Breast epithelium (tissue), 4 donors: Measurements from ENCODE around the gene AMN1. TPM values are rescaled to one million over a fixed set of nuclear protein-coding genes. Genes with fewer than 3 reads are reported as not detected.
"Not testable (repeated sequence)": the region's sequence is repeated elsewhere in the genome, so short reads cannot be mapped to it uniquely, and the experiment has no call there.

Experiments used
- DNase-seq, 2 donors: peaks; one replicate each; pipeline ENCODE4 v3.0.0-alpha.2; 2019; ENCODE audit warnings: low spot score in 2 of 2
- H3K27ac ChIP-seq, 2 donors: fragments of 200-600 bp; sonication (generic) in 1 of 2; one replicate each; pipeline ENCODE4 v1.5.1; 2016 to 2019; ENCODE audit warnings: mild to moderate bottlenecking in 1 of 2
- H3K27me3 ChIP-seq, 2 donors: fragments of 200-600 bp; sonication (generic) in 1 of 2; one replicate each; pipeline versions ENCODE4 v1.5.1 to v1.6.0; 2017 to 2019; ENCODE audit warnings: control low read depth in 1 of 2, mild to moderate bottlenecking in 1 of 2
- H3K36me3 ChIP-seq: fragments of 200-600 bp; one replicate; pipeline ENCODE4 v1.5.1; 2019
- H3K4me1 ChIP-seq, 2 donors: fragments of 200-600 bp; sonication (generic); one replicate each; pipeline ENCODE4 v1.5.1; 2016 to 2019; ENCODE audit warnings: control low read depth in 1 of 2
- H3K4me3 ChIP-seq, 3 donors: fragments of 200-600 bp; sonication (generic); 1 replicate in 2 of 3; 2 replicates in 1 of 3; pipeline ENCODE4 v1.5.1; 2016 to 2019; ENCODE audit warnings: mild to moderate bottlenecking in 3 of 3, moderate library complexity in 2 of 3
- H3K9me3 ChIP-seq, 2 donors: fragments of 200-600 bp; sonication (generic) in 1 of 2; one replicate each; pipeline ENCODE4 v1.5.1; 2016 to 2019; ENCODE audit warnings: control low read depth in 1 of 2
- POLR2A ChIP-seq: fragments of 450-650 bp; IDR thresholded peaks from one replicate; pipeline ENCODE4 v1.6.1; 2016; ENCODE audit warnings: antibody characterized with exemption, mild to moderate bottlenecking, moderate library complexity
- POLR2AphosphoS5 ChIP-seq, 3 donors: sonication (generic); formaldehyde crosslinking; IDR thresholded peaks; one replicate each; pipeline ENCODE4 v1.6.1; 2017; ENCODE audit warnings: antibody characterized with exemption in 3 of 3
- intact Hi-C: fragments of 100-400 bp; cut with DNase I; formaldehyde crosslinking; loops from one replicate; pipeline ENCODE4 v1.15.1; 2023; ENCODE audit warnings: low total_unique reads
- total RNA-seq, 3 donors: library from RNA; depleted of rRNA; stranded (reverse); fragments of >200 nt; gene quantifications; one replicate each; pipeline ENCODE4 v1.1.0, GENCODE V29; 2016
- TF ChIP-seq, protein P1 (sequence below), 3 donors: fragments of 450-650 bp; IDR thresholded peaks; one replicate each; pipeline ENCODE4 v1.5.1; 2016 to 2017; ENCODE audit warnings: antibody characterized with exemption in 3 of 3, mild to moderate bottlenecking in 3 of 3, moderate library complexity in 3 of 3

Gene AMN1
- total RNA-seq, 3 donors from 2014 or later = 10.9 to 23.7 (median 16.4) TPM

DNA sequence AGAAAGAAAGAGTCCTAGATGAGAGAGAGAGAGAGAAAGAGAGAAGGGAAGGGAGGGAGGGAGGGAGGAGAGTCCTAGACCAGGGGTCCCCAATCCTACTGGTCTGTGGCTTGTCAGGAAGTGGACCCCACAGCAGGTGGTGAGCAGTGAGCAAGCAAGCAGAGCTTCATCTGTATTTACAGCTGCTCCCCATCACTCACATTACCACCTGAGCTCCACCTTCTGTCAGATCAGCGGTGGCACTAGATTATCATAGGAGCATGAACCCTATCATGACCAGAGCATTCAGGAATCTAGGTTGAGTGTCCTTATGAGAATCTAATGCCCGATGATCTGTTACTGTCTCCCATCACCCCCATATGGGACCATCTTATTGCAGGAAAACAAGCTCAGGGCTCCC is 39.2 kb upstream of the AMN1 start:
- Histone ChIP-seq H3K4me1 (no peaks in the 10 kb centered on the region), H3K27me3 (no peaks in the 10 kb centered on the region), H3K27ac (no peak overlapping the region), H3K9me3 (no peaks in the 10 kb centered on the region), H3K4me3 (no peak overlapping the region), H3K36me3 (no peaks in the 10 kb centered on the region)
- TF ChIP-seq POLR2AphosphoS5 (IDR thresholded peaks at IDR 0.05) (no peak), POLR2A (no peak)
- TF ChIP-seq, protein P1, sequence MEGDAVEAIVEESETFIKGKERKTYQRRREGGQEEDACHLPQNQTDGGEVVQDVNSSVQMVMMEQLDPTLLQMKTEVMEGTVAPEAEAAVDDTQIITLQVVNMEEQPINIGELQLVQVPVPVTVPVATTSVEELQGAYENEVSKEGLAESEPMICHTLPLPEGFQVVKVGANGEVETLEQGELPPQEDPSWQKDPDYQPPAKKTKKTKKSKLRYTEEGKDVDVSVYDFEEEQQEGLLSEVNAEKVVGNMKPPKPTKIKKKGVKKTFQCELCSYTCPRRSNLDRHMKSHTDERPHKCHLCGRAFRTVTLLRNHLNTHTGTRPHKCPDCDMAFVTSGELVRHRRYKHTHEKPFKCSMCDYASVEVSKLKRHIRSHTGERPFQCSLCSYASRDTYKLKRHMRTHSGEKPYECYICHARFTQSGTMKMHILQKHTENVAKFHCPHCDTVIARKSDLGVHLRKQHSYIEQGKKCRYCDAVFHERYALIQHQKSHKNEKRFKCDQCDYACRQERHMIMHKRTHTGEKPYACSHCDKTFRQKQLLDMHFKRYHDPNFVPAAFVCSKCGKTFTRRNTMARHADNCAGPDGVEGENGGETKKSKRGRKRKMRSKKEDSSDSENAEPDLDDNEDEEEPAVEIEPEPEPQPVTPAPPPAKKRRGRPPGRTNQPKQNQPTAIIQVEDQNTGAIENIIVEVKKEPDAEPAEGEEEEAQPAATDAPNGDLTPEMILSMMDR (IDR thresholded peaks at IDR 0.05) = no peak
- intact Hi-C loops = no loop called here
- no peak for DNase-seq

DNA sequence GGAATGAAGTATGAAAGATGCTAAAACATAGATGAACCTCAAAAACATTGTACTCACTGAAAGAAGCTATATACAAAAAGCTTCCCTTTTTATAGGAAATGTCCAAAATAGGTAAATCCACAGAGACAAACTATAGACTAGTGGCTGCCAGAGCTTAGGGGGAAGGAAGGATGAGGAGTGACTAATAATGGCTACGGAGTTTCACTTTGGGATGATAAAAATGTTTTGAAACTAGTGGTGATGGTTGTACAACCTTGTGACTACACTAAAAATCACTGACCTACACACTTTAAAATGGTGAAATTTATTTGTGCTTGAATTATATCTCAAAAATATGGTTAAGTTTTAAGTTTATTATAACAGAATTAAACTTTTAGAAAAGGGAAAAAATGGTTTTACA is 37.1 kb upstream of the AMN1 start:
- TF ChIP-seq, protein P1 (IDR thresholded peaks at IDR 0.05) = no peak
- TF ChIP-seq POLR2AphosphoS5 (IDR thresholded peaks at IDR 0.05) = no peak
- no peak for TF ChIP-seq POLR2A
- Histone ChIP-seq H3K4me1 (no peaks in the 10 kb centered on the region), H3K9me3 (no peaks in the 10 kb centered on the region), H3K27me3 (no peaks in the 10 kb centered on the region), H3K4me3 (no peak overlapping the region), H3K36me3 (no peaks in the 10 kb centered on the region), H3K27ac (no peak overlapping the region)
- no peak for DNase-seq
- intact Hi-C loops = no loop called here

DNA sequence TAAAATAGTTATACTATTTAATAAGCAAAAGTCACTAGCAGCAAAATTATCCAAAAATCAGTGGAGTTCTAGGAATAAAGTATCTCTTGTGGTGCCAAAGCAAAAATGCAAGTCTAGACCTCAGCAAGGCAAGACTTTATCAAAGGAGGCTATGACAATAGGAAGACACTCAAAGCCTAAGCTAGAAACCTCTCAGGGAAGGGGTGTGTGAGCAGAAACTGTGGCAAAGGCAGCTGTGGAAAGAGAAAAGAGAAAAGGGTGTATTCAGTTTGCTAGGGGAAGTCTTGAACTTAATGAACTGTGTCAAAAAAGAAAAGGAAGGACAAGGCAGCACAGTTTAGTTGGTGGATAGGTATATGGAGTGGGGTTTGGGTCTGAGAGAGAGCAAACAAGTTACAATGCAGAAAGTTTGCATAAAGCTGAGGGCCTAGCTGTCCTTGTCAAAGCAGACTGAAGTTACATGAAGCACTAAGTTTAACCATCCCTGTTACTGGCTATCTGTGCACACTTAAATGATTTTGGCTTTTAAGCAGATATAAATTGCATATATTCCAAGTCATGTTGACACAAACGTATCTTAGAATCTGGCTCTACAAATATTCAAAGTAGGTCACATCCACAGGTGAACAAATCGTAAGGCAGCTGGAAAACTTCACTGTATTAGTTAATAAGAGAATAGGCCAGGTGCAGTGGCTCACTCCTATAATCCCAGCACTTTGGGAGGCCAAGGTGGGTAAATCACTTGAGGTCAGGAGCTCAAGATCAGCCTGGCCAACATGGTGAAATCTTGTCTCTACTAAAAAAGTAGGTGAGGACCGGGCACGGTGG is 31.0 kb upstream of the AMN1 start:
- intact Hi-C loops = no loop called here
- no peaks in the 10 kb centered on the region for H3K27me3 ChIP-seq
- peak overlapping the region in 1 of 2 donors; percentile 4 for H3K27ac ChIP-seq
- no peaks in the 10 kb centered on the region for H3K4me1 ChIP-seq
- no peak for DNase-seq
- H3K4me3 ChIP-seq = no peak overlapping the region
- no peaks in the 10 kb centered on the region for H3K36me3 ChIP-seq
- H3K9me3 ChIP-seq = no peaks in the 10 kb centered on the region
- TF ChIP-seq POLR2A (no peak), POLR2AphosphoS5 (IDR thresholded peaks at IDR 0.05) (no peak)
- TF ChIP-seq, protein P1 (IDR thresholded peaks at IDR 0.05) = no peak

DNA sequence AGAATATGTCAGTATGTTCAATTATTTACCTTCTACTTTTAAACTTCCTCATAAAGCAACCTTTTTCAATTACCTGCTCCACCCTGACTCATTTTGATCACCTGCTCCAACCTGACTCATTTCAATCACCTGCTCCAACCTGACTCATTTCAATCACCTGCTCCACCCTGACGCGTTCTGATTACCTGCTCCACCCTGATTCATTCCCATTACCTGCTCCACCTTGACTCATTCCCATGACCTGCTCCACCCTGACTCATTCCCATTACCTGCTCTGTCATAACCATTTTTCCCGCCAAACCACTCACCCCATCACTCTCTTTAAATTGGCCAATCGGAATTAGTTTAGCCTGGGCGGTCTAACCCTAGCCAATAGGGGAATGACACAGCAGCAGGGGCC is 29.5 kb upstream of the AMN1 start:
- H3K4me1 ChIP-seq, H3K4me3 ChIP-seq, DNase-seq, H3K36me3 ChIP-seq, H3K27me3 ChIP-seq, H3K9me3 ChIP-seq, intact Hi-C loops, H3K27ac ChIP-seq: not testable (repeated sequence)

DNA sequence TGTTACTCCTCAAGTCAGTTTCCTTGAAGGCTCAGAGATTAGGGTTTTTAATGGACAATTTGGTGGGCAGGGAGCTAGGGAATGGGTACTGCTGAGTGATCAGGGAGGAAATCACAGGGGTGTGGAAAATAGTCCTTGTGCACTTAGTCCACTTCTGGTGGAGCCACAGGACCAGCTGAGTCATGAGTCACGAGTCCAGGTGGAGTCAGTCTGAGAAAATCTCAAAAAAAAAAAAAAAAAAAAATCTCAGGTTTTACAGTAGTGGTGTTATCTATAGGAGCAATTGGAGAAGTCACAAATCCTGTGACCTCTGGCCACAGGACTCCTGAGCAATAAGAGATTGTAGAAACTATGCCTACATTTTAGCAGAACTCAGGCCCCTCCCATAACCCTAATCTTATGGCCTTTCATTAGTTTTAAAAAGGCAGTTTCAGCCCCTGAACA is 28.2 kb upstream of the AMN1 start:
- Histone ChIP-seq H3K4me1 (no peaks in the 10 kb centered on the region), H3K27ac (no peak overlapping the region), H3K36me3 (no peaks in the 10 kb centered on the region), H3K27me3 (no peaks in the 10 kb centered on the region), H3K9me3 (no peaks in the 10 kb centered on the region), H3K4me3 (no peak overlapping the region)
- TF ChIP-seq, protein P1 (IDR thresholded peaks at IDR 0.05) = no peak
- TF ChIP-seq POLR2AphosphoS5 (IDR thresholded peaks at IDR 0.05) (no peak), POLR2A (no peak)
- intact Hi-C loops = no loop called here
- no peak for DNase-seq
